ENCODE data around the gene RNU2-1. TPM values are rescaled to one million over a fixed set of nuclear protein-coding genes. Genes with fewer than 3 reads are reported as not detected.
"Not testable (repeated sequence)": the region's sequence is repeated elsewhere in the genome, so short reads cannot be mapped to it uniquely, and the experiment has no call there.

The RNU2-1 gene
- total RNA-seq: not detected in 2 replicates

DNA sequence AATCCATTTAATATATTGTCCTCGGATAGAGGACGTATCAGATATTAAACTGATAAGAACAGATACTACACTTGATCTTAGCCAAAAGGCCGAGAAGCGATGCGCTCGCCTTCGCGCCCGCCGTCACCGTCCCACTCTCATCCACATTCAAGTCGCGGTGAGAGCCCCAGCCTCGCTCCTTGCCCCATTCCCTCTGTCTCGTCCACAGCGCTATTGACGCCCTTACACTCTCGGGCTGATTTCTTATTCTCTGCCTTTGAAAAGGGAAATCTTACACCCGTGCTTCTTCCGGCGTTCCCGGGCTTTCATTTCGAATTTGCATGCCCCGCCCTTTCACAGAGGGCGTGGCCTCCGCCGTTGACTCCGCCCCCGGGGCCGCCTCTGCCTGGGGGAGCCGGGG is at the start of gene RNU2-1:
RNU2-1 (minus strand) TSS at position 101 of the 400 bp plus-strand sequence.
- H4K20me1 ChIP-seq (ENCODE audit: insufficient read depth, low read length); H3K36me3 ChIP-seq (ENCODE audit: insufficient read depth, low read length); H3K4me1 ChIP-seq (ENCODE audit: insufficient read depth, low read length); H3K27me3 ChIP-seq (ENCODE audit: insufficient read depth, low read length); H2AFZ ChIP-seq (ENCODE audit: low read length); H3K79me2 ChIP-seq (ENCODE audit: insufficient read depth, low read length); H3K9me3 ChIP-seq (ENCODE audit: low read depth, low read length); H3K27ac ChIP-seq (ENCODE audit: low read depth, low read length); H3K4me2 ChIP-seq (ENCODE audit: insufficient read depth, low read length); DNase-seq (ENCODE audit: insufficient read length, low spot score, missing footprints); H3K4me3 ChIP-seq (ENCODE audit: insufficient read depth, low read length): not testable (repeated sequence)

DNA sequence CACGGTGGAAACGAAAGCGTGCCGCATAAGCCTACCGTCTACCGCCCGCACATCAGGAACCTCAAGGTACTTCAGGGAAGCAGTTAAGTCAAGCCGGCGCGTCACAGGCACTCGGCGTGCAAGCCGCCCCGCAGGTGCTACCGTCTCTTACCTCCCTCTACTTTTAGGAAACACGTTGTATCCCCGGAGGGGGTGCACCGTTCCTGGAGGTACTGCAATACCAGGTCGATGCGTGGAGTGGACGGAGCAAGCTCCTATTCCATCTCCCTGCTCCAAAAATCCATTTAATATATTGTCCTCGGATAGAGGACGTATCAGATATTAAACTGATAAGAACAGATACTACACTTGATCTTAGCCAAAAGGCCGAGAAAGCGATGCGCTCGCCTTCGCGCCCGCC is 39.1 kb upstream of the RNU2-1 start:
- H3K4me1 ChIP-seq (ENCODE audit: insufficient read depth, low read length); H2AFZ ChIP-seq (ENCODE audit: low read length); H3K79me2 ChIP-seq (ENCODE audit: insufficient read depth, low read length); H3K27ac ChIP-seq (ENCODE audit: low read depth, low read length); H3K36me3 ChIP-seq (ENCODE audit: insufficient read depth, low read length); H4K20me1 ChIP-seq (ENCODE audit: insufficient read depth, low read length); DNase-seq (ENCODE audit: insufficient read length, low spot score, missing footprints); H3K27me3 ChIP-seq (ENCODE audit: insufficient read depth, low read length); H3K4me3 ChIP-seq (ENCODE audit: insufficient read depth, low read length); H3K9me3 ChIP-seq (ENCODE audit: low read depth, low read length); H3K4me2 ChIP-seq (ENCODE audit: insufficient read depth, low read length): not testable (repeated sequence)

- H3K79me2 ChIP-seq (ENCODE audit: insufficient read depth, low read length); H3K27me3 ChIP-seq (ENCODE audit: insufficient read depth, low read length); H3K4me1 ChIP-seq (ENCODE audit: insufficient read depth, low read length); H2AFZ ChIP-seq (ENCODE audit: low read length); DNase-seq (ENCODE audit: insufficient read length, low spot score, missing footprints); H3K4me2 ChIP-seq (ENCODE audit: insufficient read depth, low read length); H3K36me3 ChIP-seq (ENCODE audit: insufficient read depth, low read length); H4K20me1 ChIP-seq (ENCODE audit: insufficient read depth, low read length); H3K27ac ChIP-seq (ENCODE audit: low read depth, low read length); H3K4me3 ChIP-seq (ENCODE audit: insufficient read depth, low read length); H3K9me3 ChIP-seq (ENCODE audit: low read depth, low read length): not testable (repeated sequence)
These were observed 38.7 kb upstream of the RNU2-1 start for GRCh38 chr17:43272483-43272882.

DNA sequence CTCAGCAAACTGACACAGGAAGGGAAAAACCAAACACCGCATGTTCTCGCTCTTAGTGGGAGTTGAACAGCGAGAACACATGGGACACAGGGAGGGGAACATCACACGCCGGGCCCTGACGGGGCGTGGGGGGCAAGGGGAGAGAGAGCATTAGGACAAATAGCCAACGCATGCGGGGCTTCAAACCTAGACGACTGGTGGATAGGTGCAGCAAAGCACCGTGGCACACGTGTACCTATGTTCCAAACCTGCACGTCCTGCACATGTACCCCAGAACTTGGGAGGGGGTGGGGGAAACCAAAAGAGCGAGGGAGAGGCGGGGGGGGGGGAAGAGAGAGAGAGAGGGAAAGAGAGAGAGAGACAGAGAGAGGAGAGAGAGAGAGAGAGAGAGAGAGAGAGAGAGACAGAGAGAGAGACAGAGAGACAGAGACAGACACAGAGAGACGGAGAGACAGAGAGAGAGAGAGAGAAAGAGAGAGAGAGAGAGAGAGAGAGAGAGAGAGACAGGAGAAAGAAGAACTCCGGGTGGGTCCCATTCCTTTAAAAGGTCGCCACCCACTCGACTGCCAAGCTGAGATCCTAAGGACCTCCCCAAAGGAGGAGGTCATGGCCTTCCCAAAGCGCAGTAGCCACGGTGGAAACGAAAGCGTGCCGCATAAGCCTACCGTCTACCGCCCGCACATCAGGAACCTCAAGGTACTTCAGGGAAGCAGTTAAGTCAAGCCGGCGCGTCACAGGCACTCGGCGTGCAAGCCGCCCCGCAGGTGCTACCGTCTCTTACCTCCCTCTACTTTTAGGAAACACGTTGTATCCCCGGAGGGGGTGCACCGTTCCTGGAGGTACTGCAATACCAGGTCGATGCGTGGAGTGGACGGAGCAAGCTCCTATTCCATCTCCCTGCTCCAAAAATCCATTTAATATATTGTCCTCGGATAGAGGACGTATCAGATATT is 37.1 kb upstream of the RNU2-1 start:
- not testable (repeated sequence) for H3K4me1 ChIP-seq (ENCODE audit: insufficient read depth, low read length); H3K9me3 ChIP-seq (ENCODE audit: low read depth, low read length); DNase-seq (ENCODE audit: insufficient read length, low spot score, missing footprints); H2AFZ ChIP-seq (ENCODE audit: low read length); H3K36me3 ChIP-seq (ENCODE audit: insufficient read depth, low read length); H3K4me3 ChIP-seq (ENCODE audit: insufficient read depth, low read length); H4K20me1 ChIP-seq (ENCODE audit: insufficient read depth, low read length); H3K27ac ChIP-seq (ENCODE audit: low read depth, low read length); H3K79me2 ChIP-seq (ENCODE audit: insufficient read depth, low read length); H3K4me2 ChIP-seq (ENCODE audit: insufficient read depth, low read length); H3K27me3 ChIP-seq (ENCODE audit: insufficient read depth, low read length)

- H3K4me3 ChIP-seq (ENCODE audit: insufficient read depth, low read length); H3K79me2 ChIP-seq (ENCODE audit: insufficient read depth, low read length): not testable (repeated sequence)
These were observed 12.7 kb upstream of the RNU2-1 start for GRCh38 chr17:43246456-43246855.

DNA sequence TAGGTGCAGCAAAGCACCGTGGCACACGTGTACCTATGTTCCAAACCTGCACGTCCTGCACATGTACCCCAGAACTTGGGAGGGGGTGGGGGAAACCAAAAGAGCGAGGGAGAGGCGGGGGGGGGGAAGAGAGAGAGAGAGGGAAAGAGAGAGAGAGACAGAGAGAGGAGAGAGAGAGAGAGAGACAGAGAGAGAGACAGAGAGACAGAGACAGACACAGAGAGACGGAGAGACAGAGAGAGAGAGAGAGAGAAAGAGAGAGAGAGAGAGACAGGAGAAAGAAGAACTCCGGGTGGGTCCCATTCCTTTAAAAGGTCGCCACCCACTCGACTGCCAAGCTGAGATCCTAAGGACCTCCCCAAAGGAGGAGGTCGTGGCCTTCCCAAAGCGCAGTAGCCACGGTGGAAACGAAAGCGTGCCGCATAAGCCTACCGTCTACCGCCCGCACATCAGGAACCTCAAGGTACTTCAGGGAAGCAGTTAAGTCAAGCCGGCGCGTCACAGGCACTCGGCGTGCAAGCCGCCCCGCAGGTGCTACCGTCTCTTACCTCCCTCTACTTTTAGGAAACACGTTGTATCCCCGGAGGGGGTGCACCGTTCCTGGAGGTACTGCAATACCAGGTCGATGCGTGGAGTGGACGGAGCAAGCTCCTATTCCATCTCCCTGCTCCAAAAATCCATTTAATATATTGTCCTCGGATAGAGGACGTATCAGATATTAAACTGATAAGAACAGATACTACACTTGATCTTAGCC is 7.0 kb upstream of the RNU2-1 start:
- not testable (repeated sequence) for H3K4me2 ChIP-seq (ENCODE audit: insufficient read depth, low read length); H3K4me1 ChIP-seq (ENCODE audit: insufficient read depth, low read length); H3K27me3 ChIP-seq (ENCODE audit: insufficient read depth, low read length); H3K9me3 ChIP-seq (ENCODE audit: low read depth, low read length); DNase-seq (ENCODE audit: insufficient read length, low spot score, missing footprints); H3K27ac ChIP-seq (ENCODE audit: low read depth, low read length); H3K4me3 ChIP-seq (ENCODE audit: insufficient read depth, low read length); H2AFZ ChIP-seq (ENCODE audit: low read length); H3K36me3 ChIP-seq (ENCODE audit: insufficient read depth, low read length); H3K79me2 ChIP-seq (ENCODE audit: insufficient read depth, low read length); H4K20me1 ChIP-seq (ENCODE audit: insufficient read depth, low read length)

More at GRCh38 chr17:43246456-43246855, 12.7 kb upstream of the RNU2-1 start:
- not testable (repeated sequence) for DNase-seq (ENCODE audit: insufficient read length, low spot score, missing footprints); H3K27me3 ChIP-seq (ENCODE audit: insufficient read depth, low read length); H3K4me1 ChIP-seq (ENCODE audit: insufficient read depth, low read length); H4K20me1 ChIP-seq (ENCODE audit: insufficient read depth, low read length); H3K36me3 ChIP-seq (ENCODE audit: insufficient read depth, low read length); H3K9me3 ChIP-seq (ENCODE audit: low read depth, low read length); H2AFZ ChIP-seq (ENCODE audit: low read length); H3K27ac ChIP-seq (ENCODE audit: low read depth, low read length); H3K4me2 ChIP-seq (ENCODE audit: insufficient read depth, low read length)

DNA sequence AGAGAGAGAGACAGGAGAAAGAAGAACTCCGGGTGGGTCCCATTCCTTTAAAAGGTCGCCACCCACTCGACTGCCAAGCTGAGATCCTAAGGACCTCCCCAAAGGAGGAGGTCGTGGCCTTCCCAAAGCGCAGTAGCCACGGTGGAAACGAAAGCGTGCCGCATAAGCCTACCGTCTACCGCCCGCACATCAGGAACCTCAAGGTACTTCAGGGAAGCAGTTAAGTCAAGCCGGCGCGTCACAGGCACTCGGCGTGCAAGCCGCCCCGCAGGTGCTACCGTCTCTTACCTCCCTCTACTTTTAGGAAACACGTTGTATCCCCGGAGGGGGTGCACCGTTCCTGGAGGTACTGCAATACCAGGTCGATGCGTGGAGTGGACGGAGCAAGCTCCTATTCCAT is 5.8 kb upstream of the RNU2-1 start:
- H3K4me2 ChIP-seq (ENCODE audit: insufficient read depth, low read length); H3K27me3 ChIP-seq (ENCODE audit: insufficient read depth, low read length); H4K20me1 ChIP-seq (ENCODE audit: insufficient read depth, low read length); DNase-seq (ENCODE audit: insufficient read length, low spot score, missing footprints); H3K79me2 ChIP-seq (ENCODE audit: insufficient read depth, low read length); H3K4me1 ChIP-seq (ENCODE audit: insufficient read depth, low read length); H3K36me3 ChIP-seq (ENCODE audit: insufficient read depth, low read length); H3K9me3 ChIP-seq (ENCODE audit: low read depth, low read length); H3K27ac ChIP-seq (ENCODE audit: low read depth, low read length); H3K4me3 ChIP-seq (ENCODE audit: insufficient read depth, low read length); H2AFZ ChIP-seq (ENCODE audit: low read length): not testable (repeated sequence)

- not testable (repeated sequence) for H4K20me1 ChIP-seq (ENCODE audit: insufficient read depth, low read length); H3K27ac ChIP-seq (ENCODE audit: low read depth, low read length); H3K4me2 ChIP-seq (ENCODE audit: insufficient read depth, low read length); H3K79me2 ChIP-seq (ENCODE audit: insufficient read depth, low read length); H3K4me3 ChIP-seq (ENCODE audit: insufficient read depth, low read length); H3K4me1 ChIP-seq (ENCODE audit: insufficient read depth, low read length); H3K9me3 ChIP-seq (ENCODE audit: low read depth, low read length); DNase-seq (ENCODE audit: insufficient read length, low spot score, missing footprints); H3K36me3 ChIP-seq (ENCODE audit: insufficient read depth, low read length); H3K27me3 ChIP-seq (ENCODE audit: insufficient read depth, low read length); H2AFZ ChIP-seq (ENCODE audit: low read length)
These were observed 514 bp downstream of the RNU2-1 start for GRCh38 chr17:43233263-43233662.

Measured in osteoblast (primary cell).